ENCODE measurements around the gene FOXO1.

DNA sequence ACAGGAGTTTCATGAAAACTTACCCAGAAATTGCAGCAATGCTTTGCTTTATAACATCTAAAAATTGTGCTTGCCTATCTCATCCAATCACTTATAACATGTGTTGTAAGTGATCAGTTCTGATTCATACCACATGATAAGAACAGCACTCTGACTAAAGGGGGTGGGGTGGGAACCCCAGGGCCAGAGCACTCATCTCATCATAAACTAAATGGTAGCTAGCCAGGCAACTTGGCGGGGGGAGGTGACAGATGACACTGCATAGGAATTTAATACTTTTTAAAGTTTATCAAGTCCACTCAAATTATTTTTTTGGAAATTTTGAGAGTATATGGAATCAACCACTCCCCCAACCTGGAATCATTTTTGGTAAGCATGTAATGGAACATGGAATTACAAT lies 42.1 kb downstream of the FOXO1 start:
- TF ChIP-seq, protein P1, sequence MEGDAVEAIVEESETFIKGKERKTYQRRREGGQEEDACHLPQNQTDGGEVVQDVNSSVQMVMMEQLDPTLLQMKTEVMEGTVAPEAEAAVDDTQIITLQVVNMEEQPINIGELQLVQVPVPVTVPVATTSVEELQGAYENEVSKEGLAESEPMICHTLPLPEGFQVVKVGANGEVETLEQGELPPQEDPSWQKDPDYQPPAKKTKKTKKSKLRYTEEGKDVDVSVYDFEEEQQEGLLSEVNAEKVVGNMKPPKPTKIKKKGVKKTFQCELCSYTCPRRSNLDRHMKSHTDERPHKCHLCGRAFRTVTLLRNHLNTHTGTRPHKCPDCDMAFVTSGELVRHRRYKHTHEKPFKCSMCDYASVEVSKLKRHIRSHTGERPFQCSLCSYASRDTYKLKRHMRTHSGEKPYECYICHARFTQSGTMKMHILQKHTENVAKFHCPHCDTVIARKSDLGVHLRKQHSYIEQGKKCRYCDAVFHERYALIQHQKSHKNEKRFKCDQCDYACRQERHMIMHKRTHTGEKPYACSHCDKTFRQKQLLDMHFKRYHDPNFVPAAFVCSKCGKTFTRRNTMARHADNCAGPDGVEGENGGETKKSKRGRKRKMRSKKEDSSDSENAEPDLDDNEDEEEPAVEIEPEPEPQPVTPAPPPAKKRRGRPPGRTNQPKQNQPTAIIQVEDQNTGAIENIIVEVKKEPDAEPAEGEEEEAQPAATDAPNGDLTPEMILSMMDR (IDR thresholded peaks at IDR 0.05) = no peak
- TF ChIP-seq POLR2A (IDR thresholded peaks at IDR 0.05) = no peak
